T-cell (primary cell): ENCODE data around the gene RTN4R. TPM values are rescaled to one million over a fixed set of nuclear protein-coding genes. Genes with fewer than 3 reads are reported as not detected.
"Not testable (repeated sequence)": the region's sequence is repeated elsewhere in the genome, so short reads cannot be mapped to it uniquely, and the experiment has no call there.

Source experiments
- ATAC-seq, 4 experiments: fragments of 200-7000 bp in 3 of 4; fragments of 150-1000 bp in 1 of 4; cut with Tn5 transposase; replicated peaks in 1 of 4; 1 replicate in 3 of 4; 2 replicates in 1 of 4; pipeline ENCODE4 v1.10.0; 2021; ENCODE audit warnings: moderate library complexity in 3 of 4, mild to moderate bottlenecking in 2 of 4, moderate number of reproducible peaks in 1 of 4
- CTCF ChIA-PET, 2 donors: fragments of 300-600 bp; sonication (Branson Sonifier 250); formaldehyde crosslinking; loops; one replicate each; lab custom pipeline; 2022; ENCODE audit warnings: antibody characterized with exemption in 2 of 2; lab: Charles Lee
- POLR2A ChIA-PET, 2 donors: fragments of 300-600 bp; sonication (Branson Sonifier 250); formaldehyde crosslinking; loops; one replicate each; lab custom pipeline; 2022; ENCODE audit warnings: antibody characterized with exemption in 2 of 2; lab: Charles Lee
- DNase-seq, 35 experiments: peaks; one replicate each; pipeline versions ENCODE4 v3.0.0 to v3.0.0-alpha.2; 2013 to 2023
- H3K27ac ChIP-seq: one replicate; pipeline ENCODE4 v1.5.1; 2013; ENCODE audit warnings: low read length
- H3K27me3 ChIP-seq, 2 experiments: replicated peaks in 1 of 2; 1 replicate in 1 of 2; 2 replicates in 1 of 2; pipeline versions ENCODE4 v1.6.1 to v1.7.0; 2013; ENCODE audit warnings: low read length in 1 of 2, mixed read lengths in 1 of 2; ENCODE audit not compliant: control insufficient read depth in 2 of 2, insufficient read depth in 2 of 2; ENCODE audit errors: extremely low read depth in 1 of 2
- H3K36me3 ChIP-seq, 2 donors: 1 replicate in 1 of 2; 2 replicates in 1 of 2; pipeline versions ENCODE4 v1.6.1 to v1.7.0; 2013; ENCODE audit warnings: low read length in 1 of 2; ENCODE audit not compliant: control insufficient read depth in 2 of 2, insufficient read depth in 1 of 2; ENCODE audit errors: extremely low read depth in 1 of 2
- H3K4me1 ChIP-seq, 2 experiments: 1 replicate in 1 of 2; 2 replicates in 1 of 2; pipeline versions ENCODE4 v1.6.1 to v1.7.0; 2013; ENCODE audit warnings: low read length in 2 of 2, mixed read lengths in 1 of 2; ENCODE audit not compliant: insufficient read depth in 2 of 2, control insufficient read depth in 1 of 2; ENCODE audit errors: extremely low read depth in 1 of 2
- H3K4me3 ChIP-seq, 2 donors: 1 replicate in 1 of 2; 2 replicates in 1 of 2; pipeline versions ENCODE4 v1.5.1 to v1.7.0; 2013; ENCODE audit warnings: mild to moderate bottlenecking in 2 of 2, low read length in 1 of 2, moderate library complexity in 1 of 2; ENCODE audit not compliant: control insufficient read depth in 1 of 2; ENCODE audit errors: extremely low read depth in 1 of 2
- H3K9me3 ChIP-seq: 2 replicates; pipeline ENCODE4 v1.7.0; 2013
- H3K27ac Mint-ChIP-seq, 2 donors: one replicate each; pipeline ENCODE4 v1.8.0; 2020 to 2021; ENCODE audit warnings: mild to moderate bottlenecking in 2 of 2, mixed read lengths in 2 of 2
- H3K27me3 Mint-ChIP-seq, 2 donors: one replicate each; pipeline ENCODE4 v1.8.0; 2021 to 2022; ENCODE audit warnings: mixed read lengths in 2 of 2
- H3K36me3 Mint-ChIP-seq: one replicate; pipeline ENCODE4 v1.8.0; 2021; ENCODE audit warnings: mixed read lengths
- H3K4me1 Mint-ChIP-seq, 3 donors: one replicate each; pipeline ENCODE4 v1.8.0; 2020 to 2022; ENCODE audit warnings: mixed read lengths in 3 of 3, mild to moderate bottlenecking in 1 of 3
- H3K4me3 Mint-ChIP-seq, 3 donors: one replicate each; pipeline ENCODE4 v1.8.0; 2020 to 2022; ENCODE audit warnings: mild to moderate bottlenecking in 3 of 3, mixed read lengths in 3 of 3, moderate library complexity in 3 of 3
- H3K9me3 Mint-ChIP-seq, 3 donors: one replicate each; pipeline ENCODE4 v1.8.0; 2020 to 2022; ENCODE audit warnings: mixed read lengths in 3 of 3
- WGBS: methylation state at CpG from one replicate; pipeline ENCODE4 v1.1.5; 2013; ENCODE audit warnings: missing lambda C conversion rate; ENCODE audit not compliant: insufficient coverage; 5-methylcytosine and 5-hydroxymethylcytosine counted together
- total RNA-seq, 35 experiments: library from RNA in 6 of 35; stranded (reverse) in 6 of 35; fragments of 120-200 nt in 1 of 35; gene quantifications; one replicate each; pipeline versions ENCODE4 v1.2.1 to v1.2.4 and lab custom pipeline; 2013 to 2026

Gene RTN4R
- total RNA-seq (1 to 10 TPM in 3 of 5 donors, under 1 TPM in 2; 0.33 to 4.1 (median 2.5) TPM), total RNA-seq (lab: John Stamatoyannopoulos, UW) (0 to 7.2 (median 1.5) reads per million in 29 experiments)
- 2.9 TPM for total RNA-seq (2013)

GRCh38 chr22:20268279-20269012, at the start of gene RTN4R:
Gene RTN4R, minus strand, starts transcription at chr22:20268318. Its CDS starts 226 bp downstream, at chr22:20268092.
- peaks cover 0 to 15% of the 10 kb centered on the region in 2 experiments for H3K4me1 ChIP-seq
- H3K27ac ChIP-seq = no peak within 1 kb of the TSS
- H3K4me3 Mint-ChIP-seq = peak within 1 kb of the TSS; percentile 67 to 78 (median 75)
- DNase-seq (peak in 32 of 35 experiments; percentile 19 to 77 (median 43)), ATAC-seq (peak; percentile 81 to 91 (median 84))
- POLR2A ChIA-PET = no interaction called here
- no peaks in the 10 kb centered on the region for H3K27me3 Mint-ChIP-seq
- H3K9me3 ChIP-seq = no peaks in the 10 kb centered on the region
- H3K4me1 Mint-ChIP-seq = peaks cover 2 to 11% (median 7%) of the 10 kb centered on the region in 3 donors
- CTCF ChIA-PET = interaction anchor here in 1 of 2 donors (0.5 kb wide), 1 partner anchor 117 kb away, joined by 4 read pairs; no protein-coding TSS in a partner anchor
- peaks cover 0 to 23% of the 10 kb centered on the region in 2 experiments for H3K27me3 ChIP-seq
- 11% methylated on average over 46 of the region's 58 CpGs for WGBS
- H3K9me3 Mint-ChIP-seq = no peaks in the 10 kb centered on the region
- H3K36me3 ChIP-seq = no peaks in the 10 kb centered on the region
- H3K4me3 ChIP-seq = peak within 1 kb of the TSS; percentile 29 to 34
- no peak within 1 kb of the TSS for H3K27ac Mint-ChIP-seq
- no peaks in the 10 kb centered on the region for H3K36me3 Mint-ChIP-seq

- H3K4me1 ChIP-seq = peaks cover 12 to 58% of the 10 kb centered on the region in 2 experiments
- peak in 13 of 35 experiments; percentile 0 to 45 (median 27) for DNase-seq
- H3K27me3 Mint-ChIP-seq, H3K4me3 ChIP-seq, H3K36me3 Mint-ChIP-seq, H3K9me3 Mint-ChIP-seq, POLR2A ChIA-PET, ATAC-seq, H3K27ac ChIP-seq, H3K27ac Mint-ChIP-seq, CTCF ChIA-PET, H3K9me3 ChIP-seq, H3K27me3 ChIP-seq: not testable (repeated sequence)
- Mint-ChIP-seq H3K4me3 (peak overlapping the region; percentile 59 to 89 (median 85)), H3K4me1 (peaks cover 31 to 48% (median 44%) of the 10 kb centered on the region in 3 donors)
- 100% methylated on average over 1 of the region's 8 CpGs for WGBS
- H3K36me3 ChIP-seq = peaks cover 0 to 11% of the 10 kb centered on the region in 2 donors
Measured at GRCh38 chr22:20317402-20318042, 49.4 kb upstream of the RTN4R start.

- ChIA-PET CTCF (interaction anchor here in 1 of 2 donors (0.6 kb wide), 1 partner anchor 141 kb away, joined by 4 read pairs; no protein-coding TSS in a partner anchor), POLR2A (no interaction called here)
- Histone ChIP-seq H3K27me3 (no peaks in the 10 kb centered on the region), H3K36me3 (peaks cover 0 to 11% of the 10 kb centered on the region in 2 donors), H3K4me1 (peaks cover 12 to 54% of the 10 kb centered on the region in 2 experiments), H3K9me3 (no peaks in the 10 kb centered on the region), H3K4me3 (no peak overlapping the region), H3K27ac (no peak overlapping the region)
- ATAC-seq (no peak), DNase-seq (no peak)
- Mint-ChIP-seq H3K4me1 (peaks cover 27 to 44% (median 42%) of the 10 kb centered on the region in 3 donors), H3K27ac (no peak overlapping the region), H3K4me3 (peak overlapping the region in 1 of 3 donors; percentile 89), H3K27me3 (no peaks in the 10 kb centered on the region), H3K9me3 (no peaks in the 10 kb centered on the region), H3K36me3 (no peaks in the 10 kb centered on the region)
- 94% methylated on average over 6 of the region's 8 CpGs for WGBS
Measured at GRCh38 chr22:20316844-20317401, 48.8 kb upstream of the RTN4R start.

- no peaks in the 10 kb centered on the region for H3K9me3 Mint-ChIP-seq
- CTCF ChIA-PET = interaction anchor here in 1 of 2 donors (0.6 kb wide), 1 partner anchor 142 kb away, joined by 4 read pairs; no protein-coding TSS in a partner anchor
- H3K27ac Mint-ChIP-seq = no peak overlapping the region
- Histone ChIP-seq H3K4me3 (no peak overlapping the region), H3K4me1 (peaks cover 11 to 48% of the 10 kb centered on the region in 2 experiments), H3K27ac (no peak overlapping the region), H3K27me3 (no peaks in the 10 kb centered on the region), H3K36me3 (peaks cover 0 to 11% of the 10 kb centered on the region in 2 donors), H3K9me3 (no peaks in the 10 kb centered on the region)
- peaks cover 27 to 38% (median 36%) of the 10 kb centered on the region in 3 donors for H3K4me1 Mint-ChIP-seq
- 100% methylated on average over 3 of the region's 12 CpGs for WGBS
- no peak for ATAC-seq
- H3K36me3 Mint-ChIP-seq = no peaks in the 10 kb centered on the region
- DNase-seq = no peak
- H3K27me3 Mint-ChIP-seq = no peaks in the 10 kb centered on the region
- POLR2A ChIA-PET = no interaction called here
- no peak overlapping the region for H3K4me3 Mint-ChIP-seq
Measured at GRCh38 chr22:20316217-20316843, 48.2 kb upstream of the RTN4R start.

GRCh38 chr22:20315337-20316216, 47.5 kb upstream of the RTN4R start:
- POLR2A ChIA-PET = no interaction called here

More at GRCh38 chr22:20315337-20316216, 47.5 kb upstream of the RTN4R start:
- Mint-ChIP-seq H3K4me3 (no peak overlapping the region), H3K27ac (no peak overlapping the region), H3K36me3 (no peaks in the 10 kb centered on the region), H3K27me3 (no peaks in the 10 kb centered on the region), H3K9me3 (no peaks in the 10 kb centered on the region), H3K4me1 (peaks cover 21 to 31% (median 28%) of the 10 kb centered on the region in 3 donors)
- CTCF ChIA-PET = no interaction called here
- H3K4me3 ChIP-seq = no peak overlapping the region
- ATAC-seq (no peak), DNase-seq (peak in 2 of 35 experiments; percentile 0)
- peaks cover 0 to 11% of the 10 kb centered on the region in 2 donors for H3K36me3 ChIP-seq
- H3K4me1 ChIP-seq = peaks cover 5 to 41% of the 10 kb centered on the region in 2 experiments
- no peak overlapping the region for H3K27ac ChIP-seq
- H3K27me3 ChIP-seq = no peaks in the 10 kb centered on the region
- H3K9me3 ChIP-seq = no peaks in the 10 kb centered on the region
- WGBS = 86% methylated on average over 15 of the region's 25 CpGs
